GM12801 (cell line): ENCODE data around the gene NDUFS7.

ENCODE experiments used
- CTCF ChIP-seq: IDR thresholded peaks from one replicate; pipeline ENCODE4 v1.5.1; 2011; ENCODE audit warnings: control low read depth; ENCODE audit not compliant: insufficient read length; ENCODE audit errors: extremely low read depth

The NDUFS7 gene

DNA sequence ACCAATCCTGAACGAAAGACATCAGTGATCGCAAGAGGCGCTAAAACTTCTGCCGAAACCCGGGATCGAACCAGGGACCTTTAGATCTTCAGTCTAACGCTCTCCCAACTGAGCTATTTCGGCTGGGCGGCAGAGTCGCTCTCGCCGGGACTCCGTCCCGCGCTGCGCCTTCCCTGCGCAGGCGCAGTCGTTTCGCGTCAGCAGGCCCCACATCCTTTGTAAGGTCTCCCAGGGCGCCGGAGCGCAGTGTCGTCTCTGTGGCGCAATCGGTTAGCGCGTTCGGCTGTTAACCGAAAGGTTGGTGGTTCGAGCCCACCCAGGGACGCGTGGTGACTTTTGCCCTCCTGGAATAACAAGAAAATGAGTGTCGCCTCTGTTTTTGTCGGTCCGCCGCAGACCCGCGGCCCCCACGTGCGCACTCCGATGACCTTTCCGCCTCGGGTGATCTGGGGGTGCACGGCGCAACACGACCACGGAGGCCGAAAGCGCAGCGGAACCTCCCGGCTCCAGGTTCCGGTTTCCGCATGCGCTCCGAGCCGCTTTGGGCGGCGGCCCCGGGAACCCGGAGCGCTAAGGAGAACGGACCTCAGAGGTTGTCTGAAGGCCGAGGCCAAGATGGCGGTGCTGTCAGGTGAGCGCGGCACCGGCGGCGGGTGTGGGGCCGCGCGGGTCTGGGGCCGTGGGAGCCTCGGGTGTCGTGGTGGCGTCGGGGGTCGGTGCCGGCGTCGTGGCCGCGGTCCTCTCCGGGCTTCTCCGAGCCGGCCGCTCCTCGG, at the start of gene NDUFS7:
Gene NDUFS7 (plus strand): TSS at position 596 of the 773 bp plus-strand sequence. CDS start 20 bp downstream, at position 616.
- TF ChIP-seq CTCF = no peak

DNA sequence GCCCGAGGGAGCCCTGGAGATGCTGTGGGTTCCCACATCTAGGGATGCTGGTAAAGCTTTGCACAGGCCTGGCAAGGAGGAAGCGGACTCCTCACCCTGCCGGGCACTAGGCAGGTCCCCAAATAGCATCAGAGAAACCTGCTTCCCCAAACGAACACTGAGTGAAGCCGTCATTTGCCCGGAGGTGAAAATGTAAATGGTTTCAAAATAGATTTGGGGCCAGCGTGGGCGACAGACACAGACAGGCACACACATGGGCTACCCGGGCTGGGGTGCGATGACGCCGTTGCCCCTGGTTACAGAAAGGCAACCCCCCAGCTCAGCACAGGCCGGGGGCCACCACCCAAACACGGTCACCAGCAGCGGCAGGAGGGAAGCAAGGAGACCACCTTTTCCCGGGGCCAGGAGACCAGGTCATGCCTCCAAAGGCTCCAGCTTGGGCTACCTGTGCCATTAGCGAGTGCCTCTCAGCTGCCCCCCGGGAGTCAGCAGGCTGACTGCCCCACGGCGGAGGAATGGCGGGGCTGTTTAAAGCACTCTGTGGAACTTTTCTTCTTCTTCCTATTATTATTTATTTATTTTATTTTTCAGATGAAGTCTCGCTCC, 47.5 kb upstream of the NDUFS7 start:
- TF ChIP-seq CTCF = no peak

DNA sequence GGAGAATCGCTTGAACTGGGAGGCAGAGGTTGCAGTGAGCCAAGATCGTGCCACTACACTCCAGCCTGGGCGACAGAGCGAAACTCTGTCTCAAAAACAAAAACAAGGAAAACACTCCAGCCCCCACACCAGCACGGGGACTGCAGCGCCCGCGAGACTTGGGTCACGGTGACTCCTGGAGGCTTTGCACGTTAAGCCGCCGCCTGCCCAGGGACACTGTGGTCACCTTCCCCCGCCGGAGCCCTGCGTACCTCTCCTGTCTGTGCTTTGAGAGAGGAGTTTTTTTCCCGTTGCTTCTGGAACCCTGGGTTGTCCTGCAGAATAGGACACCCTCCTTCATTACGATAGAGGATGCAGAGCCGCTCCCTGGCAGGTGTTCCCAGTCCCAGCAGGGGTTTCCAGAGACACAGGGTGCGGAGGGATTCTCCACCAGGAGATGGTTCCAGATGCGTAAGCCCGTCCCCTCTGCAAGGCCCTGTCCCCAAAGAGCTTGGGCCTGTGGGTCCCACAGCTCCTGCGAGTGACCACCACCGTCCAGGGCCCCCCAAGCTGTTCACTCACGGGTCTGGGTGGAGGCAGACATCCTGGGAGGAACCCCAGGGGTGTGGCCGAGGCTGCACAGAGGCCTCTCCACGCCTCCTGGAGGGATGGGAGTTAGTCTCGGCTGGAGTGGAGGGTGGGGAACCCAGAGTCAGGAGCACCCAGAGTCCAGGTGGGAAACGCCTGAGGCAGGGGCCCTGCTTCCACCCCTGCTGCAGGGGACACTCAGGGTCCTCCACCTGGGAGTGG, 42.8 kb upstream of the NDUFS7 start:
- no peak for TF ChIP-seq CTCF

DNA sequence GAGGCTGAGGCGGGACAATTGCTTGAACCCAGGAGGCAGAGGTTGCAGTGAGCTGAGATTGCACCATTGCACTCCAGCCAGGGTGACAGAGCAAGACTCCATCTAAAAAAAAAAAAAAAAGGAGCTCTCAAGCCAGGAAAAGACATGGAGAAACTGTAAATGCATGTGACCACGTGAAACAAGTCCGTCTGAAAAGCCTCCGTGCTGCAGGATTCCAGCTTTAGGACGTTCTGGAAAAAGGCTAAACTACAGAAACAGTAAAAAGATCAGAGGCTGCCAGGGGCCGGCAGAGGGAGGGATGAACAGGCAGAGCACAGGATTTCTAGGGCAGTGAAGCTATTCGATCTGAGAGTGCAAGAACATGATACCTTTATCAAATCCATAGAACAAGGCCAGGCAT, 40.7 kb upstream of the NDUFS7 start:
- no peak for TF ChIP-seq CTCF

- no peak for TF ChIP-seq CTCF
These were observed 34.5 kb upstream of the NDUFS7 start for GRCh38 chr19:1349211-1349610.

GRCh38 chr19:1350867-1351266, 32.8 kb upstream of the NDUFS7 start:
- no peak for TF ChIP-seq CTCF

GRCh38 chr19:1351381-1351851, 32.3 kb upstream of the NDUFS7 start:
- TF ChIP-seq CTCF = no peak
